HG03469 (cell line): ENCODE results near the gene RAF1.
"Not testable (repeated sequence)": the region's sequence is repeated elsewhere in the genome, so short reads cannot be mapped to it uniquely, and the experiment has no call there.

ENCODE experiments used
- ATAC-seq: cut with Tn5 transposase; IDR thresholded peaks from one replicate; pipeline ENCODE4 v1.9.1; 2021; ENCODE audit warnings: mild to moderate bottlenecking, moderate library complexity, moderate number of reproducible peaks; ENCODE audit not compliant: unreplicated experiment

RAF1 gene

GRCh38 chr3:12643724-12644123 is 20.2 kb downstream of the RAF1 start:
- no peak for ATAC-seq

GRCh38 chr3:12643010-12643380 is 20.9 kb downstream of the RAF1 start:
- no peak for ATAC-seq

GRCh38 chr3:12640853-12641252 is 23.1 kb downstream of the RAF1 start:
- not testable (repeated sequence) for ATAC-seq

GRCh38 chr3:12638105-12638504 is 25.8 kb downstream of the RAF1 start:
- no peak for ATAC-seq

- no peak for ATAC-seq
Observed at GRCh38 chr3:12633108-12633507, 30.8 kb downstream of the RAF1 start.

GRCh38 chr3:12632523-12632922 is 31.4 kb downstream of the RAF1 start:
- ATAC-seq = no peak

- ATAC-seq = not testable (repeated sequence)
Observed at GRCh38 chr3:12630843-12631242, 33.1 kb downstream of the RAF1 start.

GRCh38 chr3:12630292-12630691 is 33.6 kb downstream of the RAF1 start:
- ATAC-seq = no peak

- no peak for ATAC-seq
Observed at GRCh38 chr3:12629560-12629959, 34.4 kb downstream of the RAF1 start.

GRCh38 chr3:12628813-12629212 is 35.1 kb downstream of the RAF1 start:
- no peak for ATAC-seq

GRCh38 chr3:12627370-12627769 is 36.5 kb downstream of the RAF1 start:
- no peak for ATAC-seq

GRCh38 chr3:12624964-12625363 is 39.0 kb downstream of the RAF1 start:
- not testable (repeated sequence) for ATAC-seq

GRCh38 chr3:12624056-12624455 is 39.9 kb downstream of the RAF1 start:
- no peak for ATAC-seq

GRCh38 chr3:12622335-12622734 is 41.6 kb downstream of the RAF1 start:
- no peak for ATAC-seq

GRCh38 chr3:12620729-12621128 is 43.2 kb downstream of the RAF1 start:
- ATAC-seq = no peak

- ATAC-seq = no peak
Observed at GRCh38 chr3:12620305-12620704, 43.6 kb downstream of the RAF1 start.

GRCh38 chr3:12618426-12618825 is 45.5 kb downstream of the RAF1 start:
- no peak for ATAC-seq

- no peak for ATAC-seq
Observed at GRCh38 chr3:12615266-12615665, 48.7 kb downstream of the RAF1 start.

GRCh38 chr3:12613250-12613649 is 50.7 kb downstream of the RAF1 start:
- no peak for ATAC-seq

- ATAC-seq = no peak
Observed at GRCh38 chr3:12612514-12613226, 51.2 kb downstream of the RAF1 start.

- ATAC-seq = no peak
Observed at GRCh38 chr3:12611117-12611516, 52.8 kb downstream of the RAF1 start.

- ATAC-seq = no peak
Observed at GRCh38 chr3:12608376-12608775, 55.5 kb downstream of the RAF1 start.

GRCh38 chr3:12603969-12604368 is 59.9 kb downstream of the RAF1 start:
- ATAC-seq = no peak
